ENCODE data around the gene D2HGDH. TPM values are rescaled to one million over a fixed set of nuclear protein-coding genes. Genes with fewer than 3 reads are reported as not detected.

Gene D2HGDH
- total and polyA plus RNA-seq, 2 donors: 6.4 to 51.0 TPM

GRCh38 chr2:241751152-241751551 is 16.7 kb downstream of the D2HGDH start:
- peaks cover 35 to 45% of the 10 kb centered on the region in 2 donors for H3K36me3 ChIP-seq (ENCODE audit: control insufficient read depth in 2 of 2, insufficient read depth in 2 of 2, low read length in 1 of 2)
- 98% methylated on average over 15 of the region's 15 CpGs for WGBS
- no peak overlapping the region for H3K27ac ChIP-seq (ENCODE audit: low read depth in 1 of 2, low read length in 1 of 2)
- no peak for DNase-seq (ENCODE audit: low read depth in 6 of 9, low spot score in 9 of 9)
- H3K9me3 ChIP-seq (ENCODE audit: control insufficient read depth in 2 of 2, insufficient read depth in 1 of 2, low read length in 1 of 2): no peaks in the 10 kb centered on the region
- no peak overlapping the region for H3K4me3 ChIP-seq (ENCODE audit: low read length in 2 of 2)
- H3K27me3 ChIP-seq (ENCODE audit: control insufficient read depth in 2 of 2, insufficient read depth in 1 of 2, low read length in 1 of 2): no peaks in the 10 kb centered on the region
- no peaks in the 10 kb centered on the region for H3K4me1 ChIP-seq (ENCODE audit: control insufficient read depth in 2 of 2, insufficient read depth in 2 of 2, low read length in 2 of 2)

GRCh38 chr2:241751776-241752175 is 17.3 kb downstream of the D2HGDH start:
- Histone ChIP-seq H3K4me1 (ENCODE audit: control insufficient read depth in 2 of 2, insufficient read depth in 2 of 2, low read length in 2 of 2) (no peaks in the 10 kb centered on the region), H3K36me3 (ENCODE audit: control insufficient read depth in 2 of 2, insufficient read depth in 2 of 2, low read length in 1 of 2) (peaks cover 39 to 51% of the 10 kb centered on the region in 2 donors), H3K9me3 (ENCODE audit: control insufficient read depth in 2 of 2, insufficient read depth in 1 of 2, low read length in 1 of 2) (no peaks in the 10 kb centered on the region), H3K27me3 (ENCODE audit: control insufficient read depth in 2 of 2, insufficient read depth in 1 of 2, low read length in 1 of 2) (no peaks in the 10 kb centered on the region), H3K4me3 (ENCODE audit: low read length in 2 of 2) (no peak overlapping the region), H3K27ac (ENCODE audit: low read depth in 1 of 2, low read length in 1 of 2) (no peak overlapping the region)
- no peak for DNase-seq (ENCODE audit: low read depth in 6 of 9, low spot score in 9 of 9)
- 96% methylated on average over 18 of the region's 18 CpGs for whole genome bisulfite sequencing

- Histone ChIP-seq H3K4me1 (ENCODE audit: control insufficient read depth in 2 of 2, insufficient read depth in 2 of 2, low read length in 2 of 2) (no peaks in the 10 kb centered on the region), H3K27me3 (ENCODE audit: control insufficient read depth in 2 of 2, insufficient read depth in 1 of 2, low read length in 1 of 2) (no peaks in the 10 kb centered on the region), H3K4me3 (ENCODE audit: low read length in 2 of 2) (no peak overlapping the region), H3K36me3 (ENCODE audit: control insufficient read depth in 2 of 2, insufficient read depth in 2 of 2, low read length in 1 of 2) (peaks cover 40 to 53% of the 10 kb centered on the region in 2 donors), H3K27ac (ENCODE audit: low read depth in 1 of 2, low read length in 1 of 2) (no peak overlapping the region), H3K9me3 (ENCODE audit: control insufficient read depth in 2 of 2, insufficient read depth in 1 of 2, low read length in 1 of 2) (no peaks in the 10 kb centered on the region)
- DNase-seq (ENCODE audit: low read depth in 6 of 9, low spot score in 9 of 9): no peak
- 99% methylated on average over 14 of the region's 14 CpGs for WGBS
Observed at GRCh38 chr2:241752253-241752652, 17.8 kb downstream of the D2HGDH start.

GRCh38 chr2:241752689-241753276 is 18.4 kb downstream of the D2HGDH start:
- Histone ChIP-seq H3K36me3 (ENCODE audit: control insufficient read depth in 2 of 2, insufficient read depth in 2 of 2, low read length in 1 of 2) (peaks cover 42 to 51% of the 10 kb centered on the region in 2 donors), H3K4me1 (ENCODE audit: control insufficient read depth in 2 of 2, insufficient read depth in 2 of 2, low read length in 2 of 2) (no peaks in the 10 kb centered on the region), H3K27me3 (ENCODE audit: control insufficient read depth in 2 of 2, insufficient read depth in 1 of 2, low read length in 1 of 2) (no peaks in the 10 kb centered on the region), H3K27ac (ENCODE audit: low read depth in 1 of 2, low read length in 1 of 2) (no peak overlapping the region), H3K4me3 (ENCODE audit: low read length in 2 of 2) (no peak overlapping the region), H3K9me3 (ENCODE audit: control insufficient read depth in 2 of 2, insufficient read depth in 1 of 2, low read length in 1 of 2) (no peaks in the 10 kb centered on the region)
- no peak for DNase-seq (ENCODE audit: low read depth in 6 of 9, low spot score in 9 of 9)
- 97% methylated on average over 21 of the region's 21 CpGs for WGBS

GRCh38 chr2:241753493-241753892 is 19.1 kb downstream of the D2HGDH start:
- WGBS: 99% methylated on average over 17 of the region's 17 CpGs
- DNase-seq (ENCODE audit: low read depth in 6 of 9, low spot score in 9 of 9): no peak
- Histone ChIP-seq H3K27ac (ENCODE audit: low read depth in 1 of 2, low read length in 1 of 2) (no peak overlapping the region), H3K27me3 (ENCODE audit: control insufficient read depth in 2 of 2, insufficient read depth in 1 of 2, low read length in 1 of 2) (no peaks in the 10 kb centered on the region), H3K4me1 (ENCODE audit: control insufficient read depth in 2 of 2, insufficient read depth in 2 of 2, low read length in 2 of 2) (no peaks in the 10 kb centered on the region), H3K9me3 (ENCODE audit: control insufficient read depth in 2 of 2, insufficient read depth in 1 of 2, low read length in 1 of 2) (no peaks in the 10 kb centered on the region), H3K4me3 (ENCODE audit: low read length in 2 of 2) (no peak overlapping the region), H3K36me3 (ENCODE audit: control insufficient read depth in 2 of 2, insufficient read depth in 2 of 2, low read length in 1 of 2) (peaks cover 41 to 51% of the 10 kb centered on the region in 2 donors)

GRCh38 chr2:241754042-241754441 is 19.6 kb downstream of the D2HGDH start:
- WGBS: 97% methylated on average over 20 of the region's 20 CpGs
- Histone ChIP-seq H3K9me3 (ENCODE audit: control insufficient read depth in 2 of 2, insufficient read depth in 1 of 2, low read length in 1 of 2) (no peaks in the 10 kb centered on the region), H3K4me3 (ENCODE audit: low read length in 2 of 2) (no peak overlapping the region), H3K27me3 (ENCODE audit: control insufficient read depth in 2 of 2, insufficient read depth in 1 of 2, low read length in 1 of 2) (no peaks in the 10 kb centered on the region), H3K4me1 (ENCODE audit: control insufficient read depth in 2 of 2, insufficient read depth in 2 of 2, low read length in 2 of 2) (no peaks in the 10 kb centered on the region), H3K27ac (ENCODE audit: low read depth in 1 of 2, low read length in 1 of 2) (no peak overlapping the region), H3K36me3 (ENCODE audit: control insufficient read depth in 2 of 2, insufficient read depth in 2 of 2, low read length in 1 of 2) (peaks cover 37 to 48% of the 10 kb centered on the region in 2 donors)
- no peak for DNase-seq (ENCODE audit: low read depth in 6 of 9, low spot score in 9 of 9)

GRCh38 chr2:241755166-241755565 is 20.7 kb downstream of the D2HGDH start:
- no peak overlapping the region for H3K27ac ChIP-seq (ENCODE audit: low read depth in 1 of 2, low read length in 1 of 2)
- peaks cover 42 to 49% of the 10 kb centered on the region in 2 donors for H3K36me3 ChIP-seq (ENCODE audit: control insufficient read depth in 2 of 2, insufficient read depth in 2 of 2, low read length in 1 of 2)
- H3K9me3 ChIP-seq (ENCODE audit: control insufficient read depth in 2 of 2, insufficient read depth in 1 of 2, low read length in 1 of 2): peaks cover 0 to under 1% of the 10 kb centered on the region in 2 donors
- DNase-seq (ENCODE audit: low read depth in 6 of 9, low spot score in 9 of 9): no peak
- H3K4me3 ChIP-seq (ENCODE audit: low read length in 2 of 2): no peak overlapping the region
- 97% methylated on average over 17 of the region's 18 CpGs for WGBS
- no peaks in the 10 kb centered on the region for H3K27me3 ChIP-seq (ENCODE audit: control insufficient read depth in 2 of 2, insufficient read depth in 1 of 2, low read length in 1 of 2)
- H3K4me1 ChIP-seq (ENCODE audit: control insufficient read depth in 2 of 2, insufficient read depth in 2 of 2, low read length in 2 of 2): no peaks in the 10 kb centered on the region

GRCh38 chr2:241755777-241756176 is 21.3 kb downstream of the D2HGDH start:
- Histone ChIP-seq H3K4me3 (ENCODE audit: low read length in 2 of 2) (no peak overlapping the region), H3K4me1 (ENCODE audit: control insufficient read depth in 2 of 2, insufficient read depth in 2 of 2, low read length in 2 of 2) (no peaks in the 10 kb centered on the region), H3K27me3 (ENCODE audit: control insufficient read depth in 2 of 2, insufficient read depth in 1 of 2, low read length in 1 of 2) (no peaks in the 10 kb centered on the region), H3K9me3 (ENCODE audit: control insufficient read depth in 2 of 2, insufficient read depth in 1 of 2, low read length in 1 of 2) (peaks cover 4 to 6% of the 10 kb centered on the region in 2 donors), H3K27ac (ENCODE audit: low read depth in 1 of 2, low read length in 1 of 2) (no peak overlapping the region), H3K36me3 (ENCODE audit: control insufficient read depth in 2 of 2, insufficient read depth in 2 of 2, low read length in 1 of 2) (peaks cover 47 to 49% of the 10 kb centered on the region in 2 donors)
- WGBS: 97% methylated on average over 27 of the region's 27 CpGs
- DNase-seq (ENCODE audit: low read depth in 6 of 9, low spot score in 9 of 9): no peak

- H3K36me3 ChIP-seq (ENCODE audit: control insufficient read depth in 2 of 2, insufficient read depth in 2 of 2, low read length in 1 of 2): peaks cover 39% of the 10 kb centered on the region in 2 donors
- no peaks in the 10 kb centered on the region for H3K27me3 ChIP-seq (ENCODE audit: control insufficient read depth in 2 of 2, insufficient read depth in 1 of 2, low read length in 1 of 2)
- no peaks in the 10 kb centered on the region for H3K4me1 ChIP-seq (ENCODE audit: control insufficient read depth in 2 of 2, insufficient read depth in 2 of 2, low read length in 2 of 2)
- peaks cover 4 to 7% of the 10 kb centered on the region in 2 donors for H3K9me3 ChIP-seq (ENCODE audit: control insufficient read depth in 2 of 2, insufficient read depth in 1 of 2, low read length in 1 of 2)
- no peak overlapping the region for H3K27ac ChIP-seq (ENCODE audit: low read depth in 1 of 2, low read length in 1 of 2)
- DNase-seq (ENCODE audit: low read depth in 6 of 9, low spot score in 9 of 9): no peak
- no peak overlapping the region for H3K4me3 ChIP-seq (ENCODE audit: low read length in 2 of 2)
- WGBS: 95% methylated on average over 20 of the region's 20 CpGs
Observed at GRCh38 chr2:241759067-241759807, 24.8 kb downstream of the D2HGDH start.
